Stimulated activated CD4-positive, alpha-beta T cell treated with anti-CD3 and anti-CD28 coated beads, Interleukin-1b, Interleukin-23, amount 100 ng/mL, for 24 hours (primary cell): ENCODE measurements around the gene AQP7.
"Not testable (repeated sequence)": the region's sequence is repeated elsewhere in the genome, so short reads cannot be mapped to it uniquely, and the experiment has no call there.

Source experiments
- DNase-seq, 4 experiments: peaks; one replicate each; pipeline ENCODE4 v3.0.0-alpha.2; 2020; ENCODE audit warnings: low read depth in 4 of 4, low spot score in 1 of 4

Gene AQP7

GRCh38 chr9:33377089-33377715 is 25.2 kb downstream of the AQP7 start:
- DNase-seq: no peak

- DNase-seq: no peak
Measured at GRCh38 chr9:33375841-33376321, 26.5 kb downstream of the AQP7 start.

GRCh38 chr9:33375238-33375840 is 27.0 kb downstream of the AQP7 start:
- no peak for DNase-seq

GRCh38 chr9:33374634-33375237 is 27.6 kb downstream of the AQP7 start:
- DNase-seq: peak; percentile 20 to 59 (median 39)

GRCh38 chr9:33374190-33374589 is 28.2 kb downstream of the AQP7 start:
- no peak for DNase-seq

GRCh38 chr9:33372900-33373299 is 29.5 kb downstream of the AQP7 start:
- DNase-seq: no peak

- no peak for DNase-seq
Measured at GRCh38 chr9:33366979-33367480, 35.3 kb downstream of the AQP7 start.

- not testable (repeated sequence) for DNase-seq
Measured at GRCh38 chr9:33364814-33365213, 37.6 kb downstream of the AQP7 start.

GRCh38 chr9:33364127-33364526 is 38.2 kb downstream of the AQP7 start:
- no peak for DNase-seq

- not testable (repeated sequence) for DNase-seq
Measured at GRCh38 chr9:33358641-33359040, 43.7 kb downstream of the AQP7 start.

GRCh38 chr9:33355933-33356332 is 46.4 kb downstream of the AQP7 start:
- DNase-seq: no peak

- DNase-seq: no peak
Measured at GRCh38 chr9:33354651-33355211, 47.6 kb downstream of the AQP7 start.

GRCh38 chr9:33351547-33351946 is 50.8 kb downstream of the AQP7 start:
- DNase-seq: no peak

GRCh38 chr9:33350310-33350709 is 52.1 kb downstream of the AQP7 start:
- no peak for DNase-seq

- no peak for DNase-seq
Measured at GRCh38 chr9:33349743-33350142, 52.6 kb downstream of the AQP7 start.

GRCh38 chr9:33348998-33349397 is 53.4 kb downstream of the AQP7 start:
- no peak for DNase-seq

GRCh38 chr9:33346564-33346963 is 55.8 kb downstream of the AQP7 start:
- no peak for DNase-seq

- DNase-seq: no peak
Measured at GRCh38 chr9:33344145-33344544, 58.2 kb downstream of the AQP7 start.

- DNase-seq: no peak
Measured at GRCh38 chr9:33341182-33341581, 61.2 kb downstream of the AQP7 start.

GRCh38 chr9:33340186-33340585 is 62.2 kb downstream of the AQP7 start:
- DNase-seq: no peak
